HT1080 (cell line): Measurements from ENCODE around the gene DHX35. TPM values are rescaled to one million over a fixed set of nuclear protein-coding genes. Genes with fewer than 3 reads are reported as not detected.
A peak's percentile ranks its signal among the peaks of the same experiment; 100 is the strongest.

ENCODE experiments used
- DNase-seq: peaks from one replicate; pipeline ENCODE4 v3.0.0-alpha.2; 2015; ENCODE audit warnings: low read depth
- total RNA-seq: library from RNA; depleted of rRNA; stranded (reverse); fragments of >200 nt; shearing (Covaris generic); gene quantifications from 2 replicates; pipeline ENCODE4 v1.2.3, GENCODE V29; 2014

Gene DHX35
- total RNA-seq, 1 experiment from 2014 or later: 9.8 TPM

DNA sequence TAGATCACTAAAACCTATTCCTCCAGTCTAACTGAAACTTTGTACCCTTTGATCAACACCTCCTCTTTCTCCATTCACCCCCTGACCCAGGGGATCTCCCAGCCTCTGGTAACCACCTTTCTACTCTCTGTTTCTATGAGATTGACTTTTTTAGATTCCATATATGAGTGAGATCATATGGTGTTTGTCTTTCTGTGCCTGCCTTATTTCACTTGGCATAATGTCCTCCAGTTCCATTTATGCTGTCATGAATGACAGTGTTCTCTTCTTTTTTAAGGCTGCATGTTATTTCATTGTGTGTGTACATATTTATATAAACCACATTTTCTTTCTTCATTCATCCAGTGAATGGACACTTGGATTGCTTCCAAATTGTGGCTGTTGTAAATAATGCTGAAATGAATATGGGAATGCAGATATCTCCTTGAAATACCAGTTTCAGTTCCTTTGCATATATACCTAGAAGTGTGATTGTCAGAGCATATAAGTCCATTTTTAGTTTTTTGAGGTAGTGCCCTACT, 57.7 kb downstream of the DHX35 start:
- no peak for DNase-seq

- DNase-seq: no peak
Observed at GRCh38 chr20:39021748-39022147, 59.6 kb downstream of the DHX35 start.

- no peak for DNase-seq
Observed at GRCh38 chr20:39025883-39026282, 63.7 kb downstream of the DHX35 start.

GRCh38 chr20:39029364-39029763, 67.2 kb downstream of the DHX35 start:
- no peak for DNase-seq

- DNase-seq: no peak
Observed at GRCh38 chr20:39032997-39033396, 70.9 kb downstream of the DHX35 start.

- DNase-seq: no peak
Observed at GRCh38 chr20:39036011-39036410, 73.9 kb downstream of the DHX35 start.

GRCh38 chr20:39036851-39037250, 74.7 kb downstream of the DHX35 start:
- no peak for DNase-seq

DNA sequence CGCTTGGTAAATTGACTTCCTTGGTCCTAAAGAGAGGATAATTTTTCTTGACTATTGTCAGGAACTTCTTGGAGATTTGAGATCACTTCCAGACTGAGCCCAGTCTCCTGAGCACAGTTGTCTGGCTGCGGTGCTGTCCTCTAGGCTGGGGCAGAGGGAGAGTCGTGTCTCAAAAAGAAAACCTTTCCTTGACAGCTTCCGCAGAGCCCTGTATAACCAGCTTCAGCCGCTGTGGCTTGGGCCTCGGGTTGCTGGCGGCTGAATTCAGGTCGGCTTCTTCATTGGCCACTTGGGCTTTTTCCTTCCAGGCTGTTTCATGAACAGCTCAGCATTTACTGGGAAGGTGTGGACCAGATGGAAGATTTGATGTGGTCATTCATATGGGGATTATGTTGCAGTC, 75.9 kb downstream of the DHX35 start:
- DNase-seq: no peak

DNA sequence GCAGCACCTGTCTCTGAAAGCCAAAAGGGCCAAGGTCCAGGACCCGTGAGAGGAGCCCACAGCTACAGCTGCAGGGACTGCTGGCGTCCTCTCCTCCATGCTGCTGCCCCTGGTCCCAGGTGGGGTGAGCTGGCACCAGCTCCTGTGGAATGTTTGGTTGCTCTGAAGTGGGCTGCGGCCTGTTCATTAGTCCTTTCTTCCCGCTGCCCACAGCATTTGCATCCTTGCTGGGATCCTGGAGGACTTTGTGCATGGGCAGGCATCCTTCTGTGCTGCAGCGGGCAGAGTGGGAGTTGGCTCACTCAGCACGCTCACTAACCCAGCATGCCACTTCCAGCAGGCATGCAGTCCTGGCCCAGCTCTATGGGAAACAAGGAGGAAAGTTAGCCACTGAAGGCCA, 76.4 kb downstream of the DHX35 start:
- DNase-seq: no peak

GRCh38 chr20:39039261-39039660, 77.1 kb downstream of the DHX35 start:
- no peak for DNase-seq

GRCh38 chr20:39040116-39040515, 78.0 kb downstream of the DHX35 start:
- DNase-seq: no peak

DNA sequence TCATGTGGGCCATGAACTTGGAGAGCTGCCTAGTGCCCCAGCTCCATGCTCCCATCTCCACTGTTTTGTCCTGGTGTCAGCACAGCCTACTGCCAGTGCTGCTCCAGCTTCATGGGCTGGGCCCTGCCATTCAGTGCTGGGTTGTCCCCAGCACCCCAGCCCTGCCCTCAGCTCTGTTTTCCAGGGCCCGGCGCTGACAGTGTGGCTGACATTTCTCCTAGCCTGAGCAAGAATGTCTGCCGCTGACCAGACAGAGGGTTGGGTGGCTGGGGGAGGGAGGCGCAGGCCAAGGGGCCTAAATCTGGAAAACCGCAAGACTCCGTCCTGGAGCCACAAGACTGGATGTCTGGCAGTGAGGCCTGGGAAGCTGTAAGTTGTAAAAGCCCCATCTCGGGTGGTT, 78.9 kb downstream of the DHX35 start:
- DNase-seq: no peak

DNA sequence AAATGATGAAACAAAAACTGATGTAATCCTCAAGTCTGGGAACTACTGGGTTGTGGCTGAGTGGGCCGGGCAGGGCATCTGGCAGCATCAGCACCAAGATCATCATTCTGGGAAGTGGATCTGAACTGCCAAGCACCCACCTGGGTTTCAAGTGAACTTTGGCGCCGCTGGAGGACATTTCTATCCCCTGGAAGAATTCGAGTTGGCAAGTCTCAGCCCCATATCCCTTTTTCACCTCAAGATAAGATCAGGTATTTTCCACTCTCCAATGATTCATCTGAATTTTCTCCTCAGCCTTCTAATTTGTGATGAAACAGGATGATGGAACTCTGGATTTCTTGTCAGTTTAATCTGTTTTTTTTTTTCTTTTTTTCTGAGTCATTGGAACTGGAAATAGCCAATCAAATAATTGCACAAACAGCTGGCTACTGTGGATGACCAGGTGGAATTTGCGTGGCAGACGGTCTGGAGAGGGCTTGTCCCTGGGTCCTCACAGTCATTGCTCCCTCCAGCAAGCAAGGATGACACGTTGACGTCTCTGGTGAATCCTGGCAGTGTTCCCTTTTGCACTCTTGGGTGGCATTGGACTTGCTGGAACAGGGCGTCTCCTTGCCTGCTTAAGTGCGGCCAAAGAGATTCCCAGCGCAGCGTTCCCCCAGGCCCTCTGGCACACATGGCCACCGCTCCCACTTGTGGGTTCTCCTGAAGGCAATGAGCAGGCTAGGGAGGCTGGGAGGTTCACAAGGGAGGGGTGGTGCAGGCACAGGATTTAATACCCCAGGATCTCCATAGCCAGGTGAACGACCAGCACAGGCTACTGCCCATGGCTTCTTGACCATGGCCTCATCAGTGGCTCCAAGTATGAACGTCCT, 80.4 kb downstream of the DHX35 start:
- no peak for DNase-seq

- DNase-seq: no peak
Observed at GRCh38 chr20:39044501-39044900, 82.4 kb downstream of the DHX35 start.

GRCh38 chr20:39045676-39046075, 83.5 kb downstream of the DHX35 start:
- no peak for DNase-seq

GRCh38 chr20:39047417-39047985, 85.4 kb downstream of the DHX35 start:
- no peak for DNase-seq

DNA sequence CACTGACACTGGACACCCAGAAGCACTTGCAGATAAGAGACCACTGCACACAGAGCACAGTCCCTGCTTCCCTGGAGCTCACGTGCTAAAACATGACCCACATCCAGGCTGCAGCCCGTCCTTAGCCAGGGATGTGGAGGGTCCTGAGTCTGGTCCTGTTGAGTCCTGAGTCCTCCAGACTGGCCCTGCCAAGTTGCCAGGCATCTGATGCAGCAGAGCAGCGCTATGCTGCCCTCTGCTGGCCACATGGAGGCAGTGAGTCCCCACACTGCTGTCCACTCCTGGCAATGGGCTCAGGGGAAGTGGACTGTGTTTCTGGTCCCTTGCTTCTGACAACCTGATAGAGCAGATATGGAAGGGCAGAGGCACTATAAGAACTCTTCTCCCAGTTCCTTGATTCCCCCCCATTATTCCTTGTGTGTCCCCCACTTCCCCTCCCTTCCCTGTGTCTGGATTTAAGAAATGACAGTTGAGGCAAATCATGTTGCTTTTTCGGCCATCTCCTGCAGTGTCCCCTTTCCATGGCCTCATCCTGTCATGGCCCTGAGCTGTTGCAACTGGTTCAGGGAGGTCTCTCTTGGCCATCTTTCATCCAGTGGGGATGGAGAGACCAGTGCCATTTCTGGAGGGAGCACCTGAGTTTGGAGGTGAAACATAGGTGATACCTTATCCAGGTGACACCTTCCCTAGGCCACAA, 86.0 kb downstream of the DHX35 start:
- DNase-seq: peak; percentile 57

- DNase-seq: no peak
Observed at GRCh38 chr20:39049148-39049547, 87.0 kb downstream of the DHX35 start.

- DNase-seq: peak; percentile 67
Observed at GRCh38 chr20:39049684-39050554, 87.8 kb downstream of the DHX35 start.

DNA sequence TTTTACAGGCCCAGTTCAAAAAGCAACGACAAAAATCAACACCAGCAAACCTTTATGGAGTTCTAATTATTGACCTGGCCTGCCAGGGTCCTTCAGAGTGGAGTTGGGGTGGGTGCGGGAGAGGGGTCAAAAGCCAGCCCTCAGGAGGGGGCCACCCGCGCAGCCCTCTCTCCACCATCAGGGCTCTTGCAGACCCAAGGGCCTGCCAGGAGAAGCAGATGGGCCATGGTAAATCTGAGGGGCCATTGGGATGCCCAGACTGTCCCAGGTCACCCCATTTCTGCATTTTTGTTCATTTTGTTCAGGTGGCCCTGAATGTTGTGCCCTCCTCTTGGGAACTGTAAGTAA, 88.4 kb downstream of the DHX35 start:
- no peak for DNase-seq

GRCh38 chr20:39052676-39053075, 90.5 kb downstream of the DHX35 start:
- DNase-seq: no peak
